ENCODE measurements around the gene BEST2.

BEST2 gene

DNA sequence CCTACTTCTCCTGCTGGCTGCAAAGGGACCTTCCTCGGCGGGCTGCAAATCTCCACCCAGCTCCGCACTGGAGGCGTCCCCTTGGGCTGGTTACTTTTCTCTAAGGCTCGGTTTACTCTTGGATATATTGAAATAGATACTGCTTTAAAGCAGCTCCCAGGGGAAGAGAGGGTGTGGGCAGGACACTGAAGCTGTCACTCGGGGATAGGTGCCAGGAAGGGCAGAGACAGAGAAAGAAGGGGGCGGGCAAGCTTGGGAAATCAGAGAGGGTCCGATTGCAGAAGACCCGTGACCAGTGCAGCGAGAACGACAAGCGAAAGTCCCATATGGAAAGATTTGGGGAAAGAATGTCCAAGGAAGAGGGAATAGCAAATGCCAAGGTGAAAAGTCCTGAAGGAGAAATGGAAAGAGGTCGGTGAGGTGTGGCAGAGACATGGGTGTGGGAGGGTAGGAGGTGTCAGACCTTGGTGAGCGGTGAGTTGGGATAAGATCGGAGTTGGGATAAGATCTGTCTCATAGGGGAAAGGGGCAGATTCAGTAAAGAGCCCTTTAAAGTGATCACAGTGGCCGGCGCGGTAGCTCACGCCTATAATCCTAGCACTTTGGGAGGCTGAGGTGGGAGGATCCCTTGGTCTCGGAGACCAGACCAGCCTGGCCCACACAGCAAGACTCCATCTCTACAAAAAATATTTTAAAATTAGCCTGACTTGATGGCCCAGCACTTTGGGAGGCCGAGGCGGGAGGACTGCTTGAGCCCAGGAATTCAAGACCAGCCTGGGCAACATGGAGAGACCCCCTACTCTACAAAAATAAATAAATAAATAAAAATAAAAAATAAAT, 50.9 kb downstream of the BEST2 start:
- no peak for DNase-seq

DNA sequence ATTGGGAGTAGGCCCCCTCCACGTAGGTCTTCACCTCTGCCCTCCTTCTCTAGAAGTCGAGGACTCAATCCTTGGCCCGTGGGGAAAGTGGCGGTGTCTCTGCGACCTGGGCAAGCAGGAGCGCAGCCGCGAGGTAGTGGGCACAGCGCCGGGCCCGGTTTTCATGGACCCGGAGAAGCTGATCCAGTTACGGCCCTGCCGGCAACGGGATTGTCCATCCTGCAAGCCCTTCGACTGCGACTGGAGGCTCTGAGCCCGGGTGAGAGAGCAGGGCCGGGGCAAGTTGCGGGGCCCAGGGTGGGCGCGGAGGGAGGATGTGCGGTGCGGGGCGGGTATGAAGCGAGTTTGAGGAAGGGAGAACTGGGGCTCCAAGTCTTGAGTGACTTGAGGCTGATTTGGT, 52.5 kb downstream of the BEST2 start:
- DNase-seq: no peak

DNA sequence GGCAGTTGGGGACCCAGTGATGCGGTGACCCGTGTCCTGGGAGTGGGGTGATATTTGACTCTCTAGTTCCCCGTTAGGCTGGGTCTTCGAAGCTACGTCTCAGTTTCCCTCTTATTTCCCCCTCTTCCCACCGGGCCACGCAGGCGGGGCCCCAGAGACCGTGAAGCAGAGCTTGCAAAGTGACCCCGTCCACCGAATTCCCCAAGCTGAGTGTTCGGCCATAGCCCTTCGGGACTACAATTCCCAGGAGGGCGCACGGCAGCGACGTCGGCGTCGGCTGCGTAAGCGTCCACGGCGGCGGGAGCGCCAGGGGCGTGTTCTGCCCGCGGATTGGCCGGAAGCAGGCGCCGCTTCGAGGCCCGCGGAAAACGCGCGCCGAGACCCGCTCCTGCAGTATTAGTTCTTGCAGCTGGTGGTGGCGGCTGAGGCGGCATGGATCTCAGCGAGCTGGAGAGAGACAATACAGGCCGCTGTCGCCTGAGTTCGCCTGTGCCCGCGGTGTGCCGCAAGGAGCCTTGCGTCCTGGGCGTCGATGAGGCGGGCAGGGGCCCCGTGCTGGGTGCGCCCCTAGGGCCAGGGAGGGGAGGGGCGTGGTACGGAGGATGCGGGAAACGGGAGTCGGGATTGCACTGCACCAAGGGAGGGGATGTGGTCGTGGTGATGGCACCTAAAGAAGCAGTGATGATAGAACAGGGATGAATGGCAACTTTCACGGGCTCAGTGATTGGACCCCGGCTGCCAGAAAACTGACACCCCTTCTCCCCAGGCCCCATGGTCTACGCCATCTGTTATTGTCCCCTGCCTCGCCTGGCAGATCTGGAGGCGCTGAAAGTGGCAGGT, 54.9 kb downstream of the BEST2 start, which contains the start of gene RNASEH2A:
TSS of gene RNASEH2A (plus strand) at position 343 of the 840 bp plus-strand sequence. CDS start at position 433, 90 bp downstream.
- peak; percentile 59 for DNase-seq

All from GF-D8 (cell line).